Heart right ventricle (tissue), 16 donors: Measurements from ENCODE around the gene PLCB4. TPM values are rescaled to one million over a fixed set of nuclear protein-coding genes. Genes with fewer than 3 reads are reported as not detected.
A peak's percentile ranks its signal among the peaks of the same experiment; 100 is the strongest.

Experiments used
- ATAC-seq, 8 donors: fragments of 200-7000 bp; cut with Tn5 transposase; one replicate each; pipeline ENCODE4 v1.9.1; 2020; ENCODE audit warnings: mild to moderate bottlenecking in 8 of 8, moderate library complexity in 8 of 8, moderate number of reproducible peaks in 1 of 8
- DNase-seq, 2 donors: peaks; one replicate each; pipeline ENCODE4 v3.0.0-alpha.2; 2020
- H3K27ac ChIP-seq, 10 donors: fragments of 200-600 bp; sonication (generic) in 2 of 10; one replicate each; pipeline versions ENCODE4 v1.5.0 to v1.8.0; 2020 to 2022; ENCODE audit warnings: mild to moderate bottlenecking in 3 of 10
- H3K27me3 ChIP-seq, 7 donors: fragments of 200-600 bp; one replicate each; pipeline ENCODE4 v1.8.0; 2021 to 2022; ENCODE audit warnings: mild to moderate bottlenecking in 2 of 7
- H3K36me3 ChIP-seq, 9 donors: fragments of 200-600 bp; sonication (generic) in 1 of 9; one replicate each; pipeline versions ENCODE4 v1.5.0 to v1.8.0; 2020 to 2022; ENCODE audit warnings: mild to moderate bottlenecking in 2 of 9
- H3K4me1 ChIP-seq, 9 donors: fragments of 200-600 bp; sonication (generic) in 1 of 9; one replicate each; pipeline versions ENCODE4 v1.5.0 to v1.8.0; 2020 to 2022; ENCODE audit warnings: mild to moderate bottlenecking in 4 of 9
- H3K4me3 ChIP-seq, 10 donors: fragments of 200-600 bp; sonication (generic) in 2 of 10; one replicate each; pipeline versions ENCODE4 v1.5.0 to v1.8.0; 2020 to 2022; ENCODE audit warnings: mild to moderate bottlenecking in 7 of 10, moderate library complexity in 2 of 10
- H3K9me3 ChIP-seq, 11 donors: fragments of 200-600 bp in 10 of 11; sonication (generic) in 2 of 11; one replicate each; pipeline versions ENCODE4 v1.5.0 to v1.8.0; 2013 to 2022; ENCODE audit warnings: mild to moderate bottlenecking in 2 of 11, control low read depth in 1 of 11, moderate library complexity in 1 of 11
- CTCF ChIP-seq, 9 donors: fragments of 200-600 bp; sonication (generic) in 2 of 9; IDR thresholded peaks; one replicate each; pipeline versions ENCODE4 v1.5.0 to v1.8.0; 2021 to 2022; ENCODE audit warnings: antibody characterized with exemption in 9 of 9, mild to moderate bottlenecking in 5 of 9, moderate library complexity in 1 of 9
- WGBS, 2 donors: extraction: QIAGEN DNeasy Blood & Tissue Kit; methylation state at CpG; one replicate each; pipeline ENCODE4 v1.1.7; 2013; ENCODE audit warnings: inconsistent platforms in 1 of 2; 5-methylcytosine and 5-hydroxymethylcytosine counted together
- intact Hi-C, 10 donors: fragments of 100-400 bp; cut with DNase I; formaldehyde crosslinking; loops; one replicate each; pipeline versions ENCODE4 v1.11.1 to v1.14.2; 2022
- polyA plus RNA-seq, 2 donors: library from polyadenylated mRNA; stranded (reverse); fragments of 200-250 nt; gene quantifications; one replicate each; pipeline ENCODE4 v1.2.3, GENCODE V29; 2013
- total RNA-seq, 10 donors: library from RNA; stranded (reverse); fragmentation: NEBNext Ultra II Directional in 3 of 10; extraction: Animal tissue kit (Norgen Biotek cat#: 25700) in 3 of 10; gene quantifications; one replicate each; pipeline versions ENCODE4 v1.2.1 to v1.2.4, GENCODE V29; 2021 to 2023
- donor health status: Arrhythmogenic right ventricular cardiomyopathy.
- donor health status: ischemic (EF 13 %, LVEDD 7.1; RV severe dilation, severe dysfunction).
- donor health status: healthy with polysubstance abuse.
- donor health status: DM: no; HTN: yes; CAD: no.
- donor health status: DM: no; HTN: no; CAD: no.
- donor health status: ischemic (EF 25% LVEDD 6.9; RV normal size, moderate dysfunction).
- donor health status: ischemic (EF 25% LVEDD 5.7; RV mildly dilated, moderate dysfunction).
- donor health status: healthy.
- donor health status: DM: yes; HTN: yes; CAD: no.
- donor health status: Ischemic cardiomyopathy.
- donor health status: ischemic (EF 35%, LVEDD 5.7; RV mildly dilated, moderate dysfunction).
- donor health status: nonischemic (EF 11% LVEDD 7.7; RV severe dilation, severe dysfunction).
- donor health status: DM: yes; HTN: yes; CAD: no.
- donor health status: PGD.
- donor health status: ischemic (EF 29% LVEDD 5.4; RV normal size, mild dysfunction).
- donor health status: nonischemic (EF 23%, LVEDD 6.1; RV moderate dilation, normal function).

The PLCB4 gene
- total and polyA plus RNA-seq, 12 donors = 3.6 to 33.3 (median 28.4) TPM

- Histone ChIP-seq H3K9me3 (no peaks in the 10 kb centered on the region), H3K27me3 (no peaks in the 10 kb centered on the region), H3K4me3 (no peak overlapping the region), H3K27ac (peak overlapping the region in 3 of 10 donors; percentile 53 to 71 (median 61)), H3K4me1 (peaks cover 0 to 39% (median 13%) of the 10 kb centered on the region in 9 donors), H3K36me3 (no peaks in the 10 kb centered on the region)
- intact Hi-C loops = no loop called here
- 83 to 95% methylated on average over 6 of the region's 6 CpGs for WGBS, 2 donors
- ATAC-seq (no peak), DNase-seq (no peak)
- TF ChIP-seq CTCF (IDR thresholded peaks at IDR 0.05) = no peak
Measured at GRCh38 chr20:9121211-9121610, 52.3 kb downstream of the PLCB4 start.

GRCh38 chr20:9122571-9122970 is 53.7 kb downstream of the PLCB4 start:
- no peaks in the 10 kb centered on the region for H3K36me3 ChIP-seq
- DNase-seq = no peak
- no peak for TF ChIP-seq CTCF (IDR thresholded peaks at IDR 0.05)
- H3K27me3 ChIP-seq = no peaks in the 10 kb centered on the region
- WGBS, 2 donors = 94 to 96% methylated on average over 2 of the region's 2 CpGs
- no peak overlapping the region for H3K27ac ChIP-seq
- H3K9me3 ChIP-seq = no peaks in the 10 kb centered on the region
- ATAC-seq = no peak
- peaks cover 0 to 49% (median 22%) of the 10 kb centered on the region in 9 donors for H3K4me1 ChIP-seq
- intact Hi-C loops = no loop called here
- H3K4me3 ChIP-seq = no peak overlapping the region

GRCh38 chr20:9126527-9126926 is 57.6 kb downstream of the PLCB4 start:
- Histone ChIP-seq H3K9me3 (peaks cover 0 to 8% (median 2%) of the 10 kb centered on the region in 11 donors), H3K4me3 (no peak overlapping the region), H3K36me3 (no peaks in the 10 kb centered on the region), H3K4me1 (peaks cover 2 to 62% (median 45%) of the 10 kb centered on the region in 9 donors), H3K27me3 (no peaks in the 10 kb centered on the region), H3K27ac (peak overlapping the region in 1 of 10 donors; percentile 3)
- DNase-seq (no peak), ATAC-seq (no peak)
- intact Hi-C loops = no loop called here
- no peak for TF ChIP-seq CTCF (IDR thresholded peaks at IDR 0.05)

GRCh38 chr20:9128568-9128967 is 59.7 kb downstream of the PLCB4 start:
- no peak for TF ChIP-seq CTCF (IDR thresholded peaks at IDR 0.05)
- intact Hi-C loops = no loop called here
- peaks cover 0 to 6% (median 0%) of the 10 kb centered on the region in 9 donors for H3K36me3 ChIP-seq
- H3K9me3 ChIP-seq = peaks cover 0 to 19% (median 13%) of the 10 kb centered on the region in 11 donors
- ATAC-seq = no peak
- 92 to 98% methylated on average over 3 of the region's 3 CpGs for WGBS, 2 donors
- no peak overlapping the region for H3K4me3 ChIP-seq
- DNase-seq = no peak
- H3K27me3 ChIP-seq = no peaks in the 10 kb centered on the region
- H3K4me1 ChIP-seq = peaks cover 2 to 61% (median 44%) of the 10 kb centered on the region in 9 donors
- peak overlapping the region in 2 of 10 donors; percentile 37 to 40 for H3K27ac ChIP-seq
